H1 (cell line): Measurements from ENCODE around the gene TNFRSF6B. TPM values are rescaled to one million over a fixed set of nuclear protein-coding genes. Genes with fewer than 3 reads are reported as not detected.

Experiments
- BCL11A ChIP-seq, 2 experiments: IDR thresholded peaks; one replicate each; pipeline ENCODE4 v1.6.1; 2011; ENCODE audit warnings: low read depth in 2 of 2, low read length in 2 of 2, mild to moderate bottlenecking in 2 of 2
- CBX5 ChIP-seq: fragments of 300-800, 300-1000 bp; sonication (generic); IDR thresholded peaks from 2 replicates; pipeline ENCODE4 v1.7.1; 2016; ENCODE audit warnings: antibody characterized with exemption, low read length, low read depth
- CTBP2 ChIP-seq: IDR thresholded peaks from 2 replicates; pipeline ENCODE4 v1.7.0; 2011; ENCODE audit warnings: borderline replicate concordance, mild to moderate bottlenecking, moderate library complexity, mixed read lengths, low read length; ENCODE audit not compliant: insufficient read depth, insufficient read length
- HDAC2 ChIP-seq, 2 experiments: fragments of 300-600 bp in 1 of 2; sonication (generic) in 1 of 2; IDR thresholded peaks; 2 replicates each; pipeline ENCODE4 v1.6.1; 2011 to 2012; ENCODE audit warnings: low read depth in 2 of 2, low read length in 2 of 2, mild to moderate bottlenecking in 2 of 2, moderate library complexity in 2 of 2, borderline replicate concordance in 1 of 2, inconsistent platforms in 1 of 2
- NANOG ChIP-seq: IDR thresholded peaks from 2 replicates; pipeline ENCODE4 v1.6.1; 2011; ENCODE audit warnings: low read length, low read depth, mild to moderate bottlenecking, inconsistent platforms; ENCODE audit not compliant: insufficient read depth, poor library complexity, severe bottlenecking
- PHF8 ChIP-seq: fragments of 200-600 bp; sonication (generic); conservative IDR thresholded peaks from 2 replicates; pipeline ENCODE4 v1.7.1; 2012; ENCODE audit warnings: low read depth, mild to moderate bottlenecking, inconsistent platforms, low read length, moderate library complexity
- RAD21 ChIP-seq, 2 experiments: IDR thresholded peaks in 1 of 2; conservative IDR thresholded peaks in 1 of 2; 2 replicates each; pipeline ENCODE4 v1.6.1; 2011; ENCODE audit warnings: low read depth in 2 of 2, low read length in 2 of 2, improper control_type of control experiment in 1 of 2, inconsistent platforms in 1 of 2, mild to moderate bottlenecking in 1 of 2, moderate library complexity in 1 of 2
- RBBP5 ChIP-seq: IDR thresholded peaks from 2 replicates; pipeline ENCODE4 v1.7.1; 2012; ENCODE audit warnings: low read depth, mild to moderate bottlenecking, inconsistent platforms, low read length, moderate library complexity, borderline replicate concordance
- SIN3A ChIP-seq, 2 experiments: IDR thresholded peaks in 1 of 2; conservative IDR thresholded peaks in 1 of 2; 2 replicates each; pipeline ENCODE4 v1.6.1; 2011 to 2012; ENCODE audit warnings: low read length in 2 of 2, improper control_type of control experiment in 1 of 2, low read depth in 1 of 2, mild to moderate bottlenecking in 1 of 2
- SP1 ChIP-seq: IDR thresholded peaks from 2 replicates; pipeline ENCODE4 v1.6.1; 2011; ENCODE audit warnings: low read depth, low read length
- SP4 ChIP-seq: IDR thresholded peaks from 2 replicates; pipeline ENCODE4 v1.6.1; 2012; ENCODE audit warnings: low read length, inconsistent platforms
- SRF ChIP-seq: IDR thresholded peaks from 2 replicates; pipeline ENCODE4 v1.6.1; 2011; ENCODE audit warnings: mild to moderate bottlenecking, low read depth, low read length, moderate library complexity
- SUZ12 ChIP-seq: fragments of 200-600 bp; sonication (generic); IDR thresholded peaks from 2 replicates; pipeline ENCODE4 v1.6.1; 2012; ENCODE audit warnings: mild to moderate bottlenecking, inconsistent platforms, low read length, moderate library complexity, mixed read lengths
- TBP ChIP-seq: IDR thresholded peaks from 2 replicates; pipeline ENCODE4 v1.6.1; 2011; ENCODE audit warnings: low read depth, low read length, improper control_type of control experiment
- YY1 ChIP-seq: IDR thresholded peaks from 2 replicates; pipeline ENCODE4 v1.6.1; 2011; ENCODE audit warnings: low read depth, mild to moderate bottlenecking, low read length
- polyA plus RNA-seq, 7 experiments: library from polyadenylated mRNA; depleted of rRNA in 3 of 7; stranded (reverse) in 5 of 7; unstranded in 2 of 7; fragments of >200 nt in 5 of 7; fragments of 200-250 nt in 2 of 7; gene quantifications; 1 replicate in 5 of 7; 2 replicates in 1 of 7; 4 replicates in 1 of 7; pipeline versions ENCODE4 v1.2.1 to v1.2.3, GENCODE V29; 2011 to 2013; ENCODE audit warnings: missing spikeins in 2 of 7, mixed read lengths in 2 of 7
- total RNA-seq: library from RNA; stranded (reverse); fragmentation: NEBNext Ultra II Directional; extraction: Animal tissue kit (Norgen Biotek cat#: 25700); gene quantifications from 2 replicates; pipeline ENCODE4 v1.2.1, GENCODE V29; 2021

TNFRSF6B gene
- total and polyA plus RNA-seq, 2 of the 8 experiments (the other 6 are each of a cell fraction or from before 2014, with no cell fraction given) = 3.1 TPM; not detected in 1

- peak; percentile 41; the same call in 1 of the 2 replicates for TF ChIP-seq RBBP5
- peak; percentile 24 for TF ChIP-seq NANOG
- peak; percentile 85 for TF ChIP-seq CTBP2
- TF ChIP-seq SUZ12 = no peak
- 0 out of 2 replicates have a peak, but pooled peaks have one; percentile 3 for TF ChIP-seq PHF8
- TF ChIP-seq HDAC2 (IDR thresholded peaks at IDR 0.05; ENCODE audit: borderline replicate concordance in 1 of 2, low read depth in 2 of 2, low read length in 2 of 2) = peak; percentile 82 to 93; a peak in 2 of 4 replicates
- peak; percentile 97 for TF ChIP-seq SIN3A (conservative IDR thresholded peaks at IDR 0.05 in 1 of 2, IDR thresholded peaks at IDR 0.05 in 1 of 2; ENCODE audit: low read depth in 1 of 2, low read length in 2 of 2)
- TF ChIP-seq SP1 = 0 out of 2 replicates have a peak, but pooled peaks have one; percentile 42
- no peak for TF ChIP-seq BCL11A (IDR thresholded peaks at IDR 0.05; ENCODE audit: low read depth in 2 of 2, low read length in 2 of 2)
- no peak for TF ChIP-seq SRF
- 0 out of 2 replicates have a peak, but pooled peaks have one; percentile 30 for TF ChIP-seq TBP
- peak in 1 of 2 experiments; percentile 15; a peak in 1 of 4 replicates for TF ChIP-seq RAD21 (IDR thresholded peaks at IDR 0.05 in 1 of 2, conservative IDR thresholded peaks at IDR 0.05 in 1 of 2; ENCODE audit: low read depth in 2 of 2, low read length in 2 of 2)
- TF ChIP-seq YY1 = no peak
- TF ChIP-seq SP4 = 0 out of 2 replicates have a peak, but pooled peaks have one; percentile 34
- TF ChIP-seq CBX5 = no peak
Measured at GRCh38 chr20:63653041-63653973, 43.1 kb upstream of the TNFRSF6B start, which contains the start of gene STMN3 (continued).
